Epithelial cell of esophagus (primary cell): Measurements from ENCODE around the gene CACNA1F.

Experiments
- DNase-seq: peaks from one replicate; pipeline ENCODE4 v3.0.0; 2010; ENCODE audit warnings: low read depth
- H3K4me3 ChIP-seq: 2 replicates; pipeline ENCODE4 v1.5.1; 2011; ENCODE audit warnings: mild to moderate bottlenecking, low read length, control low read depth
- CTCF ChIP-seq: IDR thresholded peaks from 2 replicates; pipeline ENCODE4 v1.5.1; 2011; ENCODE audit warnings: low read depth, mild to moderate bottlenecking, low read length, control low read depth, inconsistent platforms; ENCODE audit not compliant: insufficient read depth; ENCODE audit errors: missing control alignments

Gene CACNA1F

GRCh38 chrX:49233176-49233575 is at the start of gene CACNA1F:
CACNA1F (minus strand) TSS chrX:49233340; CDS start chrX:49233309, 31 bp downstream.
- H3K4me3 ChIP-seq = no peak within 1 kb of the TSS
- TF ChIP-seq CTCF = no peak
- no peak for DNase-seq

- H3K4me3 ChIP-seq = no peak overlapping the region
- TF ChIP-seq CTCF = peak; percentile 31
- peak; percentile 8 for DNase-seq
Observed at GRCh38 chrX:49282647-49283011, 49.5 kb upstream of the CACNA1F start.

- no peak for DNase-seq
- TF ChIP-seq CTCF = no peak
- H3K4me3 ChIP-seq = no peak overlapping the region
Observed at GRCh38 chrX:49278081-49278480, 44.9 kb upstream of the CACNA1F start.

GRCh38 chrX:49277535-49277830 is 44.3 kb upstream of the CACNA1F start:
- no peak overlapping the region for H3K4me3 ChIP-seq
- no peak for DNase-seq
- TF ChIP-seq CTCF = no peak

- peak; percentile 4 for DNase-seq
- no peak for TF ChIP-seq CTCF
- no peak overlapping the region for H3K4me3 ChIP-seq
Observed at GRCh38 chrX:49276671-49277534, 43.8 kb upstream of the CACNA1F start.

GRCh38 chrX:49276207-49276606 is 43.1 kb upstream of the CACNA1F start:
- no peak for TF ChIP-seq CTCF
- no peak overlapping the region for H3K4me3 ChIP-seq
- no peak for DNase-seq

- no peak for TF ChIP-seq CTCF
- H3K4me3 ChIP-seq = no peak overlapping the region
- DNase-seq = no peak
Observed at GRCh38 chrX:49273181-49273727, 40.1 kb upstream of the CACNA1F start.
